HepG2 (cell line): ENCODE data around the gene PXMP2. TPM values are rescaled to one million over a fixed set of nuclear protein-coding genes. Genes with fewer than 3 reads are reported as not detected.

Source experiments
- ATAC-seq: fragments of 200-7000 bp; cut with Tn5 transposase; 3 replicates; pipeline ENCODE4 v1.9.1; 2020; ENCODE audit warnings: mild to moderate bottlenecking, moderate library complexity
- BruUV-seq: library from RNA; stranded (reverse); fragments of 400-500 nt; replicated peaks from 2 replicates; lab custom pipeline; 2021; lab: Mats Ljungman, UMichigan
- CTCF ChIA-PET: fragments of 300-600 bp; formaldehyde crosslinking; extraction: SDS; loops from one replicate; lab custom pipeline; 2021; ENCODE audit warnings: low total read pairs, inconsistent platforms, low intra/inter-chr PET ratio; lab: Yijun Ruan, JAX
- POLR2A ChIA-PET: fragments of 350-600 bp; sonication (Branson Sonifier 250); formaldehyde crosslinking; loops from one replicate; lab custom pipeline; 2020; ENCODE audit warnings: antibody characterized with exemption, inconsistent platforms; lab: Yijun Ruan, JAX
- DNase-seq: peaks from one replicate; pipeline ENCODE4 v3.0.0-alpha.2; 2015; ENCODE audit warnings: low spot score
- FAIRE-seq: peaks from 3 replicates; lab custom pipeline; 2011; peaks lifted over from hg19 to GRCh38; lab: Jason Lieb, UNC
- H2AFZ ChIP-seq: one replicate; pipeline ENCODE4 v1.6.1; 2011; ENCODE audit warnings: low read length, inconsistent platforms
- H3K27ac ChIP-seq: fragments of 300-600 bp; 3 replicates; pipeline ENCODE4 v1.8.0; 2011; ENCODE audit warnings: mixed run types, mild to moderate bottlenecking, mixed read lengths, low read length, inconsistent platforms; ENCODE audit not compliant: insufficient read depth; ENCODE audit errors: extremely low read length
- H3K27me3 ChIP-seq, 2 experiments: fragments of 200-600 bp in 1 of 2; 2 replicates in 1 of 2; 3 replicates in 1 of 2; pipeline versions ENCODE4 v1.6.0 to v1.8.0; 2011; ENCODE audit warnings: low read length in 2 of 2, mild to moderate bottlenecking in 2 of 2, moderate library complexity in 2 of 2, inconsistent platforms in 1 of 2; ENCODE audit not compliant: insufficient read depth in 2 of 2, control insufficient read depth in 1 of 2
- H3K36me3 ChIP-seq, 2 experiments: fragments of 200-600 bp in 1 of 2; replicated peaks in 1 of 2; 2 replicates in 1 of 2; 3 replicates in 1 of 2; pipeline versions ENCODE4 v1.5.1 to v1.8.0; 2011; ENCODE audit warnings: low read length in 2 of 2, inconsistent platforms in 1 of 2; ENCODE audit not compliant: insufficient read depth in 2 of 2, control insufficient read depth in 1 of 2
- H3K4me1 ChIP-seq: 2 replicates; pipeline ENCODE4 v1.5.1; 2012; ENCODE audit warnings: low read length, inconsistent platforms; ENCODE audit not compliant: insufficient read depth
- H3K4me2 ChIP-seq: 2 replicates; pipeline ENCODE4 v1.6.0; 2011; ENCODE audit warnings: low read depth, low read length, inconsistent platforms
- H3K4me3 ChIP-seq, 3 experiments: fragments of 200-600 bp in 1 of 3; sonication (generic), shearing (Covaris generic) in 1 of 3; replicated peaks in 1 of 3; 2 replicates each; pipeline ENCODE4 v1.5.1; 2011 to 2016; ENCODE audit warnings: low read length in 3 of 3, inconsistent platforms in 2 of 3, low read depth in 2 of 3, mild to moderate bottlenecking in 2 of 3, control low read depth in 1 of 3, mixed read lengths in 1 of 3; ENCODE audit not compliant: insufficient read depth in 1 of 3
- H3K79me2 ChIP-seq: one replicate; pipeline ENCODE4 v1.6.1; 2011; ENCODE audit warnings: low read length, inconsistent platforms; ENCODE audit not compliant: insufficient read depth
- H3K9ac ChIP-seq: 2 replicates; pipeline ENCODE4 v1.6.0; 2011; ENCODE audit warnings: mild to moderate bottlenecking, low read depth, low read length, inconsistent platforms; ENCODE audit not compliant: insufficient read depth
- H3K9me3 ChIP-seq: 2 replicates; pipeline ENCODE4 v1.5.1; 2012; ENCODE audit warnings: mild to moderate bottlenecking, low read length
- H4K20me1 ChIP-seq: 2 replicates; pipeline ENCODE4 v1.6.0; 2011; ENCODE audit warnings: inconsistent platforms, mild to moderate bottlenecking, low read length, moderate library complexity; ENCODE audit not compliant: insufficient read depth
- GPN1 ChIP-seq: sonication (generic); formaldehyde crosslinking; IDR thresholded peaks from 2 replicates; pipeline ENCODE4 v1.5.1; 2020; ENCODE audit warnings: missing genetic modification reagents, borderline replicate concordance
- HIC2 ChIP-seq: sonication (generic); formaldehyde crosslinking; IDR thresholded peaks from 2 replicates; pipeline ENCODE4 v1.9.0; 2022; ENCODE audit warnings: low read depth, missing genetic modification reagents
- HMGA1 ChIP-seq: sonication (generic); formaldehyde crosslinking; conservative IDR thresholded peaks from 2 replicates; pipeline ENCODE4 v1.4.0; 2020; ENCODE audit warnings: missing genetic modification reagents
- REST ChIP-seq, 2 experiments: IDR thresholded peaks; 2 replicates each; pipeline ENCODE4 v1.6.1; 2011 to 2012; ENCODE audit warnings: low read length in 2 of 2, borderline replicate concordance in 1 of 2, low read depth in 1 of 2, mild to moderate bottlenecking in 1 of 2, moderate library complexity in 1 of 2
- ZNF280B ChIP-seq: sonication (generic); formaldehyde crosslinking; IDR thresholded peaks from 2 replicates; pipeline ENCODE4 v1.5.0; 2020; ENCODE audit warnings: missing genetic modification reagents, mild to moderate bottlenecking, borderline replicate concordance
- ZNF678 ChIP-seq: sonication (generic); formaldehyde crosslinking; IDR thresholded peaks from 2 replicates; pipeline ENCODE4 v1.4.0; 2020; ENCODE audit warnings: mild to moderate bottlenecking, missing genetic modification reagents
- WGBS: methylation state at CpG from one replicate; pipeline ENCODE4 v1.1.6; 2017; ENCODE audit warnings: low lambda C conversion rate; 5-methylcytosine and 5-hydroxymethylcytosine counted together
- in situ Hi-C: cut with HindIII; loops from 2 replicates; pipeline ENCODE4 v1.10.0; 2017; ENCODE audit warnings: low pct_unique_long_range_greater_than_20kb; ENCODE audit not compliant: extremely low pct_ligation_motif_present
- intact Hi-C: fragments of 100-400 bp; cut with micrococcal nuclease; formaldehyde crosslinking; loops from one replicate; pipeline ENCODE4 v1.10.0; 2022; ENCODE audit not compliant: unreplicated experiment
- polyA plus RNA-seq, 8 experiments: library from polyadenylated mRNA; depleted of rRNA in 3 of 8; stranded (reverse) in 7 of 8; unstranded in 1 of 8; fragments of >200 nt; fragmentation: Illumina TruSeq in 4 of 8; extraction: Trizol in 4 of 8; gene quantifications; 2 replicates each; pipeline versions ENCODE4 v1.2.1 to v1.2.3, GENCODE V29; 2011 to 2016; ENCODE audit warnings: low read depth in 4 of 8, missing spikeins in 1 of 8, mixed read lengths in 1 of 8; ENCODE audit not compliant: insufficient read depth in 1 of 8
- total RNA-seq, 5 experiments: library from RNA; depleted of rRNA; stranded (reverse); fragments of >200 nt; fragmentation: Illumina TruSeq; extraction: Trizol; gene quantifications; 2 replicates each; pipeline ENCODE4 v1.2.3, GENCODE V29; 2016; ENCODE audit warnings: low read depth in 1 of 5

The PXMP2 gene
- total and polyA plus RNA-seq, 2 of the 13 experiments (the other 11 are each of a cell fraction or from before 2014, with no cell fraction given): 25.5 to 42.9 TPM

GRCh38 chr12:132685400-132685799 is 2.0 kb upstream of the PXMP2 start:
- Histone ChIP-seq H4K20me1 (peaks cover 6% of the 10 kb centered on the region; the same call in 1 of the 2 replicates), H3K4me1 (peaks cover 25% of the 10 kb centered on the region)
- 73% methylated on average over 4 of the region's 5 CpGs for WGBS

More at GRCh38 chr12:132685400-132685799, 2.0 kb upstream of the PXMP2 start:
- Histone ChIP-seq H2AFZ (no peak overlapping the region), H3K4me3 (peak overlapping the region in 2 of 3 experiments; percentile 4 to 79; a peak in 3 of 6 replicates), H3K4me2 (peak overlapping the region; percentile 57), H3K9ac (peak overlapping the region; percentile 25; the same call in 1 of the 2 replicates), H3K79me2 (peaks cover 50% of the 10 kb centered on the region), H3K27me3 (no peaks in the 10 kb centered on the region), H3K9me3 (no peaks in the 10 kb centered on the region), H3K36me3 (peaks cover 0 to 3% of the 10 kb centered on the region in 2 experiments; a peak in 1 of 5 replicates), H3K27ac (no peak overlapping the region)
- CTCF ChIA-PET: no interaction called here
- intact Hi-C loops (no loop called here), in situ Hi-C loops (no loop called here)
- TF ChIP-seq HMGA1 (CRISPR knock-in tag) (no peak), REST (IDR thresholded peaks at IDR 0.05; ENCODE audit: borderline replicate concordance in 1 of 2, low read depth in 1 of 2, low read length in 2 of 2) (no peak), GPN1 (CRISPR knock-in tag) (no peak), ZNF678 (CRISPR knock-in tag) (no peak), HIC2 (CRISPR knock-in tag) (no peak), ZNF280B (CRISPR knock-in tag) (no peak)
- DNase-seq (no peak), ATAC-seq (no peak), FAIRE-seq (no peak)
- POLR2A ChIA-PET: no interaction called here
- BruUV-seq: TSS peak; percentile 88
